ENCODE data around the gene COL25A1.

GRCh38 chr4:109327641-109328040 lies 25.2 kb upstream of the COL25A1 start:
- TF ChIP-seq CTCF (IDR thresholded peaks at IDR 0.05) (no peak), POLR2AphosphoS5 (IDR thresholded peaks at IDR 0.05) (no peak), POLR2A (IDR thresholded peaks at IDR 0.05) (no peak), EP300 (IDR thresholded peaks at IDR 0.05) (no peak)

Measured in upper lobe of left lung (tissue), 4 donors.